22Rv1 (cell line): ENCODE results near the gene CHDH.
A peak's percentile ranks its signal among the peaks of the same experiment; 100 is the strongest.

Source experiments
- H3K27ac ChIP-seq: fragments of 450-650 bp; 2 replicates; pipeline ENCODE4 v1.5.1; 2017
- ZFX ChIP-seq: fragments of 450-650 bp; IDR thresholded peaks from 2 replicates; pipeline ENCODE4 v1.6.1; 2017; ENCODE audit warnings: antibody characterized with exemption, borderline replicate concordance
- TF ChIP-seq, protein P1 (sequence below): fragments of 450-650 bp; IDR thresholded peaks from 2 replicates; pipeline ENCODE4 v1.5.1; 2017; ENCODE audit warnings: mild to moderate bottlenecking

CHDH gene

DNA sequence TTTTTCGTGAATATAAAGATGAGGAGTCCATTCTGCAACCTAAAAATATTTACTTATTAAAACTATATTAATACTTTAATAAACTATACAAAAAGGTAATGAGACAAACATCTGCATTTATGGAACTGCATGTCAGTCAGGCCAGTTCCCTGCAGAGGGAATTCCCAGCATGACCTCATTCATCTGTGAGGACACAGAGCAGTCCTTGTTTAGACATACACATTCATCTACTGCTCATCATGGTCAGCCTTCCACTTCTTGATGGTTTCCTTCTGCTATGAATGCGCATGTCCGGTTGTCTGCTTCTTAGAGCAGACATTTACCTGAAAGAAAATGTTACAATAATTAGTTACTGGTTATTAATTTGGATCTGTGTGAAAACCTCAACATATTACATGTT is 39.0 kb upstream of the CHDH start:
- TF ChIP-seq, protein P1, sequence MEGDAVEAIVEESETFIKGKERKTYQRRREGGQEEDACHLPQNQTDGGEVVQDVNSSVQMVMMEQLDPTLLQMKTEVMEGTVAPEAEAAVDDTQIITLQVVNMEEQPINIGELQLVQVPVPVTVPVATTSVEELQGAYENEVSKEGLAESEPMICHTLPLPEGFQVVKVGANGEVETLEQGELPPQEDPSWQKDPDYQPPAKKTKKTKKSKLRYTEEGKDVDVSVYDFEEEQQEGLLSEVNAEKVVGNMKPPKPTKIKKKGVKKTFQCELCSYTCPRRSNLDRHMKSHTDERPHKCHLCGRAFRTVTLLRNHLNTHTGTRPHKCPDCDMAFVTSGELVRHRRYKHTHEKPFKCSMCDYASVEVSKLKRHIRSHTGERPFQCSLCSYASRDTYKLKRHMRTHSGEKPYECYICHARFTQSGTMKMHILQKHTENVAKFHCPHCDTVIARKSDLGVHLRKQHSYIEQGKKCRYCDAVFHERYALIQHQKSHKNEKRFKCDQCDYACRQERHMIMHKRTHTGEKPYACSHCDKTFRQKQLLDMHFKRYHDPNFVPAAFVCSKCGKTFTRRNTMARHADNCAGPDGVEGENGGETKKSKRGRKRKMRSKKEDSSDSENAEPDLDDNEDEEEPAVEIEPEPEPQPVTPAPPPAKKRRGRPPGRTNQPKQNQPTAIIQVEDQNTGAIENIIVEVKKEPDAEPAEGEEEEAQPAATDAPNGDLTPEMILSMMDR: no peak
- no peak for TF ChIP-seq ZFX
- no peak overlapping the region for H3K27ac ChIP-seq

DNA sequence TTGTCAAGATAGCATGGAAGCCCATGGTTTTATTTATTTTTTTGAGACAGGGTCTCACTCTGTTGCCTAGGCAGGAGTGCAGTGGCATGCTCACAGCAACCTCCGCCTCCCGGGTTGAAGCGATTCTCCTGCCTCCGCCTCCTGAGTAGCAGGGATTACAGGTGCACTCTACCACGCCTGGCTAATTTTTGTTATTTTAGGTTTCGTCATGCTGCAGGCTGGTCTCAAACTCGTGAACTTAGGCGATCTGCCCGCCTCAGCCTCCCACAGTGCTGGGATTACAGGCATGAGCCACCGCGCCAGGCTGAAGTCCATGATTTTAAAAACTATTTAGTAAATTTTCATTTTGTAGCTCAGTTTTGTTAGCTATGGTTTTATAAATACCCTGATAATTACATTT is 38.4 kb upstream of the CHDH start:
- H3K27ac ChIP-seq: no peak overlapping the region
- TF ChIP-seq ZFX: no peak
- TF ChIP-seq, protein P1: no peak

DNA sequence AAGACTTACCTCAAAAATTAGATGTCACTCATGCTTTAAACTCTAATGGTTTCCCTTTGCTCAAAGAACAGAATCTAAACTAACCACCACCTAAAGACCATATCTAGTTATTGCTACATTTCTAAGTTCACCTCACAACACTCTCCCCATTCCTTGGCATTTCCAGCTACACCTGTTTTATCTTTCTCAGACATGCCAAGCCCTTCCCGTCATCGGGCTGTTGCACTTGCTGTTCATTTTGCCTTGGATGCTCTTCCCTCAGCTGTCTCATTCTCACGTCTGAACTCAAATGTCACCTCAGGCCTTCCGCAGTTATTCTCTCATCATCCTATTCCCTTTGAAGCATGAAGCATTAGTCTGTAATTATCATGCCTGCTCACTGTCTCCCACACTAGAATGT is 36.8 kb upstream of the CHDH start:
- TF ChIP-seq ZFX: no peak
- TF ChIP-seq, protein P1: no peak
- H3K27ac ChIP-seq: no peak overlapping the region

DNA sequence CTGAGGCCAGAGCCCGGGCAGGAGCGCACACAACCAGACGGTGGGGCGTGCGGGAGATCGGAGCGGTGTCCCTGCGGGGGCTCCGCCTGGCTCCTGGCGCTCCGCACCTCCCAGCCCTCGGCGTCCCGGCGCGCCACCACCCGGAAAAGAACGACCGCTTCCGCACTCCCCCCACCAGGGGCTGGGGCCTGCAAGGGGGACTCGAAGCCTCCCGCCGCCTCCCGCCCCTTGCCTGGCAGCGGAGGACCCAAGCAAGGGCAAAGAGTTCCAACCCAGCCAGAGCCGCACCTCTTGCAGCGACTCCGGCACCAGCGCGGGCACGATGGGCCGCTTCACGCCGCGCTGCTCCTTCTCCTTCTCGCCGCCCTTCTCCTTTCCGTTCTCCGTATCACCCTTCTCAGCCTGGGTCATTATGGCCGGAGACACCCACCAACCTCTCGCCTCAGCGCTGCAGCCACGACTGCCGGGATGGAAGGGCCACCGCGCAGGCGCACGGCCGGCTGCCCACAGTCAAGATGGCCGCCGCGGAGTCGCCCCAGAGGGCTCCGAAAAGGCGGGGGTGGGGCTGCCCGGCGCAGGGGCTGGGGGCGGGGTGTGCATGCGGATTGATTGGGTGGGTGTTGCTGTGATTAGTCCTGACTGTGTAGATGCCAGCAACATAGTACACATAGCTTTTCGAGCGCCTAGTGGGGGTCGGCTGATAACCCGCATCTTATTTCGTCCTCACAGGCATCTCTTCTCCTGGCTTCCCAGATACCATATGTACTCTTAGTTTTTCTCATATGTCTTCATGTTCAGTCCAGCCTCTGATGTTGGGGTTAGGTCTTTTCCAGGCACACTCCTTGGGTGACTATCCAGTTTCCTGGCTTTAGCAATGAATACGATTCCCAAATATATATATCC is 35.7 kb upstream of the CHDH start, which contains the start of gene ACTR8:
Gene ACTR8, minus strand, starts transcription at position 462 of the 903 bp plus-strand sequence. Its CDS starts 51 bp downstream, at position 411.
- no peak for TF ChIP-seq ZFX
- TF ChIP-seq, protein P1: 0 out of 2 replicates have a peak, but pooled peaks have one; percentile 11
- H3K27ac ChIP-seq: peak within 1 kb of the TSS; percentile 71

DNA sequence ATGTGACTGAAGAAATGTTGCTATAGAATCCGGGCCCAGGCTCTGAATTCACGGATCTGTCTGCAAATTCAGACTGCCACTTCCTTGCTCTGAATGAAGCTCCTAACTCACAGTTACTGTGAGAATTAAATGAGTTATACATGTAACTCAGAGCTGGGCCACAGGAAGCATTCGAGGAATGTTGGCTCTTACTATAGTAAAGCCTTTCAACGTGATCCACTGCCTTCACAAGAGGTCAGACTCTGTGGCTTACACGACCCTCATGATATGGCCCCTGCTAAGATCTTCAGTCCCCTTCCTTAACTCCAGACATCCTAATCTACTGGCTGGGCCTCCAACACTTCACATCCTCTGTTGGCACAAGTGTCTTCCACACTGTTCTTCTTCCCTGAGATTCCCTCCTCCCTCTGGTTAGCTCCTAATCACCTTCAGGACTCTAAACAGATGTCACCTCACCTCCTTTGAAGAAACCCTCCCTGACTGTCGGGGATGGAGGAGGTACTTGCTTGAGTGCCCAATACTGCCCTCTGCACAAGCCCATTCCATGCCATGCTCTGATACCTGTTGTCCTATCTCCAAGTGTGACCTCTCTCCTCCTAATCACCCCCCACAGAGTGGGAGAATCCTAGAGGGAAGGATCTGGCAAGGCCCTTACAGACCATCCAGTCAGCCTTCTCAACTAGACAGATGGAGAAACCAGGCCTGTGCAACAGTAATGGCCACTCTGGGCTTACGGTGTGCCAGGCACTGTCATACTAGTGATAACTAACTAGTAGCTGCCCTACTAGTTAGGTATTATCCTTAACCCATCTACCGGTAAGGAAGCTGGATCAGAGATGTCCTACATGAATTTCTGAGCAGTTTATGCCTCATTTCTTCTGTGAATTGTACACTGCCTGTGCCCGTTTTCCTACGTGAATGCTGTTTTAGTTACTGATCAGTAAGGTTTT is 34.5 kb upstream of the CHDH start:
- TF ChIP-seq ZFX: no peak
- TF ChIP-seq, protein P1: no peak
- H3K27ac ChIP-seq: peak overlapping the region; percentile 71

DNA sequence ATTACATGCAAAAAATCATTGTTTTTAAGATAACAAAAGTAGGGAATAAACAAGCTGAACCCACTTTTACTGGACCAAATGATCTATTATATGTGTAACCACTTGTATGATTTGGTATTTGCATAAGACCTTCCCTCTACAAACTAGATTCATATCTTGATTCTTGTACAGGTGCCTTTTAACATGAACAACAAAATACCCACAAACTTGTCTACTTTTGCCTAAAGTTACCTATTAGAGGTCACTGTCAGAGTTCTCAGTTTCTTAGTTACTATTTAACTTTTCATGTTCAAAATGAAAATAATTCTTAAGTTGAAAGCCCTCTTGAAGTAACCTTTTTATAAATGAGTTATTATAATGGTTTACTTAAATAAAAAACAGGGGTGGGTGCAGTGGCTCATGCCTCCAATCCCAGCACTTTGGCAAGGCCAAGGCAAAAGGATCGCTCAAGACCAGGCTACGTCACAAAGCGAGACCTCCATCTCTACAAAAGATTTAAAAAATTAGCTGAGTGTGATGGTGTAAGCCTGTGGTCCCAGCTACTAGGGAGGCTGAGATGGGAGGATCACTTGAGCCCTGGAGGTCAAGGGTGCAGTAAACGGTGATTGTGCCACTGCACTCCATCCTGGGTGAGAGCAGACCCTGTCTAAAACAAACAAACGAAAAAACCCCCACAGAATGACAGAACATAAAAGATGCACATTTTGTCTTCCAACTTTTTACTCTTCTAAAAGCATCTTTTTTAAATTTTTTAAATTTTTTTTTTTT is 19.7 kb upstream of the CHDH start:
- TF ChIP-seq, protein P1: no peak
- TF ChIP-seq ZFX: no peak
- H3K27ac ChIP-seq: no peak overlapping the region
